Muscle of back (tissue), 11 donors: ENCODE results near the gene TMEM45B. TPM values are rescaled to one million over a fixed set of nuclear protein-coding genes. Genes with fewer than 3 reads are reported as not detected.
"Not testable (repeated sequence)": the region's sequence is repeated elsewhere in the genome, so short reads cannot be mapped to it uniquely, and the experiment has no call there.

Source experiments
- DNase-seq, 3 donors: peaks; one replicate each; pipeline versions ENCODE4 v3.0.0 to v3.0.0-alpha.2; 2013
- polyA plus RNA-seq, 10 donors: library from polyadenylated mRNA; unstranded; fragments of 120-200 nt; gene quantifications; one replicate each; pipeline ENCODE4 v1.2.1, GENCODE V29; 2013; ENCODE audit not compliant: insufficient read length in 10 of 10

TMEM45B gene
- polyA plus RNA-seq, 10 donors = 0.15 to 1.9 (median 0.39) TPM

DNA sequence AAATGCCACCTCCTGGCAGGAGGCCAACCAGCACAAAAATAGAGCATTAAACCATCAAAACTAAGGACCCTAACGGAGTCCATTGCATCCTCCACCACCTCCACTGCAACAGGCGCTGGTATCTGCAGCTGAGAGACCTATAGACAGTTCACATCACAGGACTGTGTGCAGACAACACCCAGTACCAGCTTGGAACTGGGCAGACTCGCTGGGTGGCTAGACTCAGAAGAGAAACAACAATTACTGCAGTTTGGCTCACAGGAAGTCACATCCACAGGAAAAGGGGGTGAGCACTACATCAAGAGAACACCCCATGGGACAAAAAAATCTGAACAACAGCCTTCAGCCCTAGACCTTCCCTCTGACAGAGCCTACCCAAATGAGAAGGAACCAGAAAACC, 11.6 kb upstream of the TMEM45B start:
- no peak for DNase-seq

DNA sequence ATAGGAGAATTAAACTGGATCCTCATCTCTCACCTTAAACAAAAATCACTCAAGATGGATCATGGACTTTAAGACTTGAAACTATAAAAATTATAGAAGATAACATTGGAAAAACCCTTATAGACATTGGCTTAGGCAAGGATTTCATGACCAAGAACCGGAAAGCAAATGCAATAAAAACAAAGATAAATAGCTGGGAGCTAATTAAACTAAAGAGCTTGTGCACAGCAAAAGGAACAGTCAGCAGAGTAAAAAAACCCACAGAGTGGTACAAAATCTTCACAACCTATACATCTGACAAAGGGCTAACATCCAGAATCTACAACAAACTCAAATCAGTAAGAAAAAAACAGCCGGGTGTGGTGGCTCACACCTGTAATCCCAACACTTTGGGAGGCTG, 7.4 kb upstream of the TMEM45B start:
- DNase-seq = not testable (repeated sequence)

DNA sequence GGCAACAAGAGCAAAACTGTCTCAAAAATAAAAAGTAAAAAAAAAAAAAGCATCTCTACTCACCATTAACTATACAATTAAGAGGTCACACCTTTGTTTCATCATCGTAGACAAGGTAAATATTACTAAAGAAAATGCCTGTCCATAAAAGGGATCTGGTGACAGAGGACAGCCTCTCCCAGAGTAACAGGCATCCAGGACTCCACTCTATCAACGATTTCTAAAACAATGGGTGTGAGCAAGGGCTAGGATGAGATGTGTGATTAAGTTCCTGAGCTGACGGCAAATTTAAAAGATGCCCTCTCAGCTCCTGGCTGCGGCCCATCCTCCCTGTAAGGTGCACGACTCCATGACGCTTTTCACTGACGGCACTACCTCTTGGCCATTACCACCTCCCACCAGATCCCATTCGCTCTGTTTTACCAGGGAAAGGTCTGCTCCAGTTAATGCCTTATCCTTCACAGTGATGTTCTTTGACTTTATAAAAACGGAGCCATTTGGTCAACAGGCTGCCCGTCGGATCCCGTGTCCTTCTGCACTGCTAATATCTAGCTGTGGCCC, 2.3 kb upstream of the TMEM45B start:
- no peak for DNase-seq

DNA sequence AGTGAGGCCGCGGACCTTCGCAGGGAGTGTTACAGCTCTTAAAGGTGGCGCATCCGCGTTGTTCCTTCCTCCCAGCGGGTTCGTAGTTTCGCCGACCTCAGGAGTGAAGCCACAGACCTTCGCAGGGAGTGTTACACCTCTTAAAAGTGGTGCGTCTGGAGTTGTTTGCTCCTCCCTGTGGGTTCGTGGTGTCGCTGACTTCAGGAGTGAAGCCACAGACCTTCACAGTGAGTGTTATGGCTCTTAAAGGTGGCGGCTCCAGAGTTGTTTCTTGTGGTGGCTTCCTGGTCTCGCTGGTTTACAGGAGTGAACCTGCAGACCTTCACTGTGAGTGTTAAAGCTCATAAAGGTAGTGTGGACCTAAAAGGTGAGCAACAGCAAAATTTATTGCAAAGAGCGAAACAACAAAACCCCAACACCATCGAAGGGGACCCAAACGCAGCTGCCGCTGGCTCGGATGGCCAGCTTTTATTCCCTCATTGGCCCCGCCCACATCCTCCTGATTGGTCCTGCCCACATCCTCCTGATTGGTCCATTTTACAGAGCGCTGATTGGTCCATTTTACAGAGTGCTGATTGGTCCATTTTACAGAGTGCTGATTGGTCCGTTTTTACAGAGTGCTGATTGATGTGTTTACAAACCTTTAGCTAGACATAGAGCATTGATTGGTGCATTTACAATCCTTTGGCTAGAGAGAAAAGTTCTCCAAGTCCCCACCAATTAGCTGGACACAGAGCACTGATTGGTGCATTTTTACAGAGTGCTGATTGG, 1.2 kb upstream of the TMEM45B start:
- no peak for DNase-seq

DNA sequence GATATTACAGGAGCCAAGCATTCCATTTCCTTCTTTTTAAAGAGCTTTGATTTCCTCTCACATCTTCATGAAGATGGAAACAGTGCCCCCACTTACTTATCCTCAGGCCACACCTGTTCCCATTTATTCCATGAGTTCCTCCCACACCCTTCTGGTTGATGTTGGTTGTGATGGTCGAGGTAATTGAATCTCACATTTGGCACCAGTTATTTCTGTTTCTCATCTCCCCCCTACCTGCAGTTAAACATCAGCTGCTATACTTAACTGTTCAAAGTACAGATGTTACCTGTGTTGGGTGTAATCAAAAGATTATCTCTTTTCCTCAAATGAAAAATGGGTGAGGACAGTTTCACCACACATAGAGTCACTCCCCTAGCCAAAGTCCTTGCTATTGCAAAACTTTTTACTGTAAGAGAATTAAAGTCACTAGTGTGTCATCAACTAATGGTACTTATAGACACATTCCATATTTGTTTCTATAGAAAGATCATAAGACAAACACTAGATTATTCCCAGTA, 1.9 kb downstream of the TMEM45B start:
- DNase-seq = no peak

DNA sequence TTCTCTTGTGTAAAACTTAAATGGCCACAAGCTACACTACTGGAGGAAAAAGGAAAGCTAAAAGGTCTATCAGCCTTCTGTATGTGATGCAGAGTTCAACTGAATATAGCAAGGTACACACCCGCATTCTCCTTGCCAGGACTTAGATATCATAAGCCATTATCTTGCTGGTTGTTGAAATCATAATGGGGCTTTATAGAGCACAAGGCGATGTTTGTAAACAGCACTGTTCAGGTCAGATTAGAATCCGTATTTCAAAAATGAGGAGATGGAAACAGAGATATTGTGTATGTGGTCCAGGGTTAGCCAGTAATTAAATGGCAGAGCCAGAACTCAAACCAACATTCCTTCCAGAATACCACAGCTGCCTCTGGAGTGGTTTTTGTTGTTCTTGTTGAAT, 2.6 kb downstream of the TMEM45B start:
- not testable (repeated sequence) for DNase-seq

DNA sequence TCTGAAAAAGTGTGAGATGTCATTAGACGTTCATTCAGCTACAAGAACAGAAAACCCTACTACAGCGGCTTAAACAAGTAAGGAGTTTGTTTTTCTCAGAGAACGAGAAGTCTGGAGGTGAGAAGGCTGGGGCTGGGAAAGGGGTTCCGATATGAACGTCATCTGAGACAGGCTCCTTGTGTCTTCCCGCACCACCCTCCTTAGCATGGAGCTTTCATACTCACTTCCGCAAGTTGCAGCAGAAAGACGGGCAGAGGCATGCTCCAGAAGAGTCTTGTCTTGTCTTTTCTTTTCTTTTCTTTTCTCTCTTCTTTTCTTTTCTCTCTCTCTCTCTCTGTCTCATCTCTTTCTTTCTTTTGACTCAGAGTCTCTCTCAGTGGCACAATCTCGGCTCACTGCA, 3.6 kb downstream of the TMEM45B start:
- no peak for DNase-seq

DNA sequence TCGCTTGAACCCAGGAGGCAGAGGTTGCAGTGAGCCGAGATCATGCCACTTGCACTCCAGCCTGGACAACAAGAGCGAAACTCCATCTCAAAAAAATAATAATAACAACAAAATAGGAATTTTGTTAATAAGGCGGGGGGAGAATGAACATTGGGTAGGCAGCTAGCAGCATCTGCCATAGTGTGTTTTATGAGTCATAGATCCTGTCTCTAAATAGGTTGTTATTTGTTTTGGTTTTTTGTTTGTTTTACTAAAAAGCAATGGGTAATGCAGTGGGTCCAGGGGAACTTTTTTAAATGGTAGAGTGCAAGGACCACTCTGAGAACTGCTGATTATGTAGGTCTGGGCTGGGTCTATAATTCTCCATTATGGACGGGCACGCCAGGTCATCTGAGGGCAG, 4.6 kb downstream of the TMEM45B start:
- DNase-seq = not testable (repeated sequence)

DNA sequence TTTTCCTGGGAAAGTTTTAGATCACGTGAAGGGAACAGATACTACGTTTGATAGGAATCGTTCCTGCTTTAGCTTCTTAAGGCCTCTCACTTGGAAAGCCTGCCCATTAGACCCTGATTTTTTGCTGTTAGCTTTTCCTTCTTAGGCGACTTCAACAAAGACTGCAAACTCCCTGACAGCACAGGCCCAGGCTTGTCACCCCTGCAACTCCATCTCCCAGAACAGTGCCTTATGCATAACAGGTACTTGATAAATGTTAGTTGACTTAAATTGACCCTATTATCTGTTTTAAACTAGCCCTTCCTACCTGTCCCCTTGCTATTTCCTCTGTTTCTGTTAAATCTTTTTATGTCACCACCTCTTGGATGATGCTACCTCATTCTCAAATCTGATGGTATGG, 7.6 kb downstream of the TMEM45B start:
- DNase-seq = not testable (repeated sequence)

DNA sequence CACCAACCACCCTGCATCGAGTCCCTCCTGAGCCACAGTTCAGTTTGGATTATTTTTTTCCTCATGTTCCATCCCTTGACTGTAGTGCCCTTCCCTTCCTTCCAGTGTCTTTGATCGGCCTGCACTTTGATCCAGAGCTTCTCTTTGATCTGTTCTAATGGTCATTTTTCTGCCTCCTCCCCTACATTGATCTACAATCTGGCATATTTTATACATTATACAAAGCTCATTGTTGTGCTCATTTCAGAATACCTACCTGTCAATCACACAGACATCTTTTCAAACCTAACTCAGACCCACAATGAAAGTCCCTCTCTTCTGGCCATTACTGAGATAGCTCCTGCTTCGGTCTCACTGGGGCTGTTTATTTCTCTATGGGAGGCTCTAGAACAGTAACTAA, 8.2 kb downstream of the TMEM45B start:
- not testable (repeated sequence) for DNase-seq

DNA sequence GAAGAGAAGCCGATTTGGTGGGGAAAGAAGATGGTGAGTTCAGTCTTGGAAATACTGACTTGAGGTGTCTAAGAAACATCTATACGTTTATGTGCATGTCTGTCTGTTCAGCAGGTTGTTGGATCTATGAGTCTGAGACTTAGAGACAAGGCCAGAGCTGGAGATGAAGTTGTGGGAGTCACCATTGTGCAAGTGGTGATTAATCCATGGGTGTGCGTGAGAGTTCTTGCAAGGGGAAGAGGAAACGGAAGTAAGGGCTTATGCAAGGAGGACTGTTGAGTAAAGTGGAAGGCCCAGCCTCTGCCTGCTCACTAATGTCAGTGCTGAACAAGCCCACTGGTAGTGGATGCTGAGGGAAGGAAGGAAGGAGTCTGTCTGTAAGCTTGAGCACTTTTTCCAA, 9.7 kb downstream of the TMEM45B start:
- no peak for DNase-seq

DNA sequence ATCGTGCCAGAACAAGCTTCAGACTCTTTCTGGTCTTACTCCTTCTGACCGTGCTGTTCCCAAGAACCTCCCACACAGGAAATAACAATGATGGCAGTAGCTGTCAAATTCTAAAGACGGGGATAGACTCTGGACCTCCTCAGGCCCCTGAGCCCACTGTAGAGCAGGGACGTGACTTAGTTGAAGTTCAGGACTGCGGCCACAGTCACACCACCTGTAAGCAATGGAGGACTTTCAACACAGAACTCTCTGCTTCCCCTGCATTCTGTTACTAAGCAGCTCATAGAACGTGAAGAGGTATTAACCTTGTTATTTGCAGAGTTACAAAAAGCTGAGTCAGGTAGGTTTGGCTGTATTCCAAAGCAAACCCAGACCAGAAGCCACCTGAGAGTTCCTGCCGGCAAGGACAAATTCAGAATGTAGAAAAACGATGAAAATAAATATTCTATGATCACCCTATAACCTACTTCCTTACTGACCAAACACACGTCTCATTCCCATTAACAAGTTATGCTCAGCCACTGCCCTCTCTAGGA, 12.7 kb downstream of the TMEM45B start:
- DNase-seq = no peak

DNA sequence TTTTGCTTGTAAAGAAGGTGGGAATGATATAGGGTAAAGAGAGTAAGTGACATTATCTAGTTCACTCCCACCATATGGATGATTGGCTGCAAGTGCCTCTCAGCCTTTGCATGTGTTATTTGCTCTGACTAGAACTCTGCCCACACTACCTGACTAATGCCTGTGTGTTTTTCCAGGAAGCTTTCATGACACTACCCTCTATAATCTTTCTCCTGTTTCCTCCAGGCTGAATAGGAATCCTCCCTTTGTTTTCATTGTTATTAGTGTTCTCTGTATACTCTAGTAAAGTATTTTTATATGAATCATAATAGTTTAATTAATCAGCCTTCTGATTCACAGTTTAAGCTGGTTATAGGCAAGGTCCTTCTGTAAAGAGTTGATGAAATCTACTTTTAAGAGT, 13.8 kb downstream of the TMEM45B start:
- DNase-seq = not testable (repeated sequence)

DNA sequence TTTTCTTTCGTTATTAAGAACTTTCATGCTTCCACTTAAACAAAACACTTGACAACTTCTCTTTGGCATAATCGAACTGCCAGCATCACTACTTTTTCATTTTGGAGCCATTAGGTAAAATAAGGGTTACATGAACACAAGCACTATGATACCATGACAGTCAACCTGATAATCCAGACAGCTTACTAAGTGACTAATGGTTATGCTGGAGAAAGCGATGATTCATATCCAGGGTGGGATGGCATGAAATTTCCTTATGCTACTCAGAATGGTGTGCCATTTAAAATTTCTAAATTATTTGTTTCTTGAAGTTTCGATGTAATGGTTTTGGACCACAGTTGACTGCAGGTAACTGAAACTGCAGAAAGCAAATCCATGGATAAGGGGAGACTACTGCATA, 15.6 kb downstream of the TMEM45B start:
- DNase-seq = not testable (repeated sequence)

DNA sequence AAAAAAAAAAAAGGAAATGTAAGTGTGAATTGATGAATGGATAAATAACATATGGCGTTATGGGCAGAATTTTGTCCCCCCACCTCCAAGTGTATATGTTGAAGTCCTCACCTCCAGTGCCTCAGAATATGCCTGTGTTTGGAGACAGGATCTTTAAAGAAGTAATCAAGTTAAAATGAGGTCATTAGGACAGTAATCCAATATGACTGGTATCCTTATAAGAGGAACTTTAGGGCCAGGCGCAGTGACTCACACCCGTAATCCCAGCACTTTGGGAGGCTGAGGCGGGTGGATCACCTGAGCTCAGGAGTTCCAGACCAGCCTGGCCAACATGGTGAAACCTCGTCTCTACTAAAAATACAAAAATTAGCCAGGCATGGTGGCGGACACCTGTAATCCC, 17.6 kb downstream of the TMEM45B start:
- DNase-seq = not testable (repeated sequence)

DNA sequence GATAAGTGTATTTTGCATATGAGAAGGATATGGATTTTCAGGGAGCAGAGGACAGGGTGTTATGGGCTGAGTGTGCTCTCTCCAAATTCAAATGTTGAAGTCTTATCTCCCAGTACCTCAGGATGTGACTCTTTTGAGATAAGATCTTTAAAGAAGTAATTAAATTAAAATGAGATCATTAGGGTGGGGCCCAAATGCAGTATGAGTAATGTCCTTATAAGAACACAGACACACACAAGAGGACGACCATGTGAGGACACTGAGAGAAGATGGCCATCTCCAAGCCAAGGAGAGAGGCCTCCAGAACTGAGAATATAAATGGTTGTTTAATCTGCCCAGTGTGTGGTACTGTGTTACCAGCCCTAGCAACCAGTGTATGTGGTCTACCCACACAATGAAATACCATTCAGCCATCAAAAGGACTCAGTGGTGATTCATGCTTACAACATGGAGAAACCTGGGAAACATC, 20.8 kb downstream of the TMEM45B start:
- DNase-seq = not testable (repeated sequence)

DNA sequence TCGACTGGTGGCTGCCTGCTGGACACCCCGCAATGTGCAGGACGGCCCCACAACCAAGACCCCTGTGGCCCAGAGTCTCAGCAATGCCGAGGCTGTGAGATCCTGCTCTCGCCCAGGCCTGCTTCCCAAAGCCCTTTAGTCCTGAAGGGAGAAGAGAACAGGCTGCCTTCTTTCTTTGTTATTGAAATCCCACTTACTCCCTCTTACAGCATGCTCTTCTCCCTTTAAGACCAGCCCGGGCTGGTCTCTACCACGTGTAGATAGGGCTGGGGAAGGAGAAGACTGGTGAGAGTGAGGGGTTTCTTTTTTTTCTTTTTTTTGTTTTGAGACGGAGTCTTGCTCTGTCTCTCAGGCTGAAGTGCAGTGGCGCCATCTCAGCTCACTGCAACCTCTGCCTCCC, 21.3 kb downstream of the TMEM45B start:
- DNase-seq = no peak

DNA sequence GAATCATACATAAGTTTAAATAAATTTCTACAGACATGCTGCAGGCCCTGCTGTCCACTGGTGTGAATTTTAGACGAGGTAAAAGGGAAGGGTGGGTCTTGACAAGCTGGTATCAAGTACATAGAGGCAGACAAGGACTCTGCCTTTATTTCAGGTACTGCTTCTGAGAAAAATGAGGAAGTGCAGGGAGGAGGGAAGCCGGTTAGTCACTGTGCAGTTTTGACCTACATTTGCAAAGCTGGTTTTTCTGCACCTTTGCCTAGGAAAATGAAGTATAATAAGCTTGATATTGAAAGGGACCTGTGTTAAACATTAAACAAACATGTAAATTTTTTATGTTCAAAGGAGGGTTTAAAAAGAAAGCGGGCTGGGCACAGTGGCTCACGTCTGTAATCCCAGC, 24.6 kb downstream of the TMEM45B start:
- no peak for DNase-seq

DNA sequence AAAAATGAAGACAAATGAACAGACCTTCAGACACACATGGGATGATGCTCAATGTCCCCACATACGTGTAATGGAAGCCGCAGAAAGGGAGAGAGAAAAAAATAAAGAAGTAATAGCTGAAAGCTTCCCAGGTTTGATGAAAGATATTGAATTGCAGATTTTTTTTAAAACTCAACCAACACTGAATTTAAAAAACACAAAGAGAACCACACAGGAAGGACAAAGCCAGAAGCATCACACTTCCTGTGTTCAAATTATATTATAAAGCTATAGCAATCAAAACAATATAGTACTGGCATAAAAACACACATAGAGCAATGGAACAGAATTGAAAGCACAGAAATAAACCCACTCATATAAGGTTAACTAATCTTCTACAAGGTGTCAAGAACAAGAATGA, 26.5 kb downstream of the TMEM45B start:
- no peak for DNase-seq

DNA sequence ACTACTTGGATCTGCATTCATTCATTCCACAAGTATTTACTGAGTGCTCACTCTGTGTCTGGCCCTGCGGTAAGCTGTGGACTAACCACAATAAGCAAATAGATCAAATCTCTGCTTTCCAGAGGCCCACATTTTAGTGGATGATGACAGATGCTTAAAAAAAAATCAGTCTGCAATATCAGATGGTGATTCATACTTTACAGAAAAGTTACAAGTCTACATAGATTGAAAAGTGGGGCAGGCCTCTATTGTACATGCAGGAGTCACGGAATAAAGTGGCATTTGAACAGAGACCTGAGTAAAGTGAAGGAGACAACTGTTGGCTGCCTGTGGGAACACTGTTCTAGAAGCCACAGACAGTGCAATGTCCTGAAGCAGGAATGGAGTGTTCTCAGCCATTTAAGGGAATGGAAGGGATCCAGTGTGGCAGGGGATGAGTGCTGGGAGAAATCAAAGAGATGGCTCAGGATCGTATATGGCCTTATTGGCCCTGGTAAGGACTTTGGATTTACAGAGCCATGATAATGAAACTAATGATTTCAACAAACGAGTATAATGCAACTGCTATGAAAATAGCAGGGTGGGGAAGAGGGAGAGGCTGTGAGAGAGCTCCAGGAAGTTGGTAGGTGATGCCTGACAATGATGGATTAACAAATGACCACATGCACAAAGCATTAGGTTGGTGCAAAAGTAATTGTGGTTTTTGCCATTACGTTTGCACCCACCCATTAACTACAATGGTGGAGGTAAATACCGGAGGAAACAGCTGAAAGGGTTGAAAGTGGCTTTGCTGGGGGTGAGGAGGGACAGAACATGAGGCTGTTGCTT, 31.1 kb downstream of the TMEM45B start:
- DNase-seq = peak in 1 of 3 donors; percentile 90

DNA sequence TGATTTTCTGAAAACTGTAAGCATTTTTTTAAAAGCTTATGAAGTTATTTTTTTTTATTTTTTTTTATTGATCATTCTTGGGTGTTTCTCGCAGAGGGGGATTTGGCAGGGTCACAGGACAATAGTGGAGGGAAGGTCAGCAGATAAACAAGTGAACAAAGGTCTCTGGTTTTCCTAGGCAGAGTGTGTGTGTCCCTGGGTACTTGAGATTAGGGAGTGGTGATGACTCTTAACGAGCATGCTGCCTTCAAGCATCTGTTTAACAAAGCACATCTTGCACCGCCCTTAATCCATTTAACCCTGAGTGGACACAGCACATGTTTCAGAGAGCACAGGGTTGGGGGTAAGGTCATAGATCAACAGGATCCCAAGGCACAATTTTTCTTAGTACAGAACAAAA, 31.7 kb downstream of the TMEM45B start:
- not testable (repeated sequence) for DNase-seq

DNA sequence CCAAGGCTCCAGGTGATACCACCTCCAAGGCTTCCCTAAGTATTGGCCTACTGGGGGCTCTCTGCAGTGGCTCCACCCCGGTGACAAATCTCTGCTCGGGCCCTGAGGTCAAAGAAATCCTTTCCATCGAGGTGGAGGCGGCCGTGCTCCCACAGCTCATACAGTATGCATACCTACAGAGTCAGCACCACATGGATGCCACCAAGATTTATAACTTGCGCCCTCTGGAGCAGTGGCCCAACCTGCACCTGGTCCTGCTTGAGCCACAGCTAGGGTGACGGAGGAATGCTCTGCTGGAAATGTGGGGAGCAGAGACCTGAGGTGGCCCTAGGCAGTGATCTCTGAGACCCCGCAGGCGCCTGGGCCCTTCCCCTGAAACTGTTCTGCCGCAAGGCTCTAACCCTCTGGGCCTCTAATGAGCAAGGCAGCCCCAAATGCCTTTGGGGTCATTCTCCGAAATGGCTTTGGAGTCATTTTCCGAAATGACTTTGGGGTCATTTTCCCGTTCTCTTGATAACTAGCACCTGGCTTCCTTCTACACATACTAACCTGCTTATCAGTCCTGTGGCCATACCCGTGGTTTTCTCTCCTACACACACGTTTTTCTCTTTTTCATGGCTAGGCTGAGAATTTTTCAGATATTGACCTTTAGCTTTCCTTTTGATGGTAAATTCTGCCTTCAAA, 33.9 kb downstream of the TMEM45B start:
- no peak for DNase-seq
